OCI-LY1 (cell line): ENCODE measurements around the gene CYP2F1.

Experiments
- H2AFZ ChIP-seq: fragments of 200-600 bp; sonication (generic), shearing (Covaris generic); 2 replicates; pipeline ENCODE4 v1.6.0; 2014; ENCODE audit warnings: antibody characterized with exemption, mild to moderate bottlenecking, low read length
- H3F3A ChIP-seq: fragments of 200-600 bp; sonication (generic), shearing (Covaris generic); 2 replicates; pipeline ENCODE4 v1.6.0; 2014; ENCODE audit warnings: mild to moderate bottlenecking, antibody characterized with exemption, low read length, moderate library complexity; ENCODE audit not compliant: insufficient read depth
- H3K27ac ChIP-seq: fragments of 200-600 bp; sonication (generic); 2 replicates; pipeline ENCODE4 v1.5.1; 2014; ENCODE audit warnings: low read length, mixed run types, mild to moderate bottlenecking, low read depth; ENCODE audit not compliant: poor library complexity, severe bottlenecking
- H3K27me3 ChIP-seq: fragments of 200-600 bp; sonication (generic); 2 replicates; pipeline ENCODE4 v1.6.0; 2014; ENCODE audit warnings: antibody characterized with exemption, mild to moderate bottlenecking, low read length, moderate library complexity; ENCODE audit not compliant: insufficient read depth
- H3K36me3 ChIP-seq: fragments of 200-600 bp; sonication (generic); 2 replicates; pipeline ENCODE4 v1.6.1; 2014; ENCODE audit warnings: mild to moderate bottlenecking, antibody characterized with exemption, low read length, moderate library complexity, mixed read lengths; ENCODE audit not compliant: insufficient read depth
- H3K4me1 ChIP-seq: fragments of 200-600 bp; sonication (generic); 2 replicates; pipeline ENCODE4 v1.5.1; 2014; ENCODE audit warnings: mild to moderate bottlenecking, low read length, moderate library complexity; ENCODE audit not compliant: insufficient read depth, severe bottlenecking
- H3K4me2 ChIP-seq: fragments of 200-600 bp; sonication (generic), shearing (Covaris generic); 2 replicates; pipeline ENCODE4 v1.6.1; 2014; ENCODE audit warnings: low read length
- H3K4me3 ChIP-seq: fragments of 200-600 bp; sonication (generic); 2 replicates; pipeline ENCODE4 v1.5.1; 2014; ENCODE audit warnings: low read length, low read depth, mild to moderate bottlenecking, mixed read lengths; ENCODE audit not compliant: poor library complexity, severe bottlenecking
- H3K79me2 ChIP-seq: fragments of 200-600 bp; shearing (Covaris generic); 2 replicates; pipeline ENCODE4 v1.6.1; 2016; ENCODE audit warnings: mixed run types, low read length, mixed read lengths; ENCODE audit not compliant: insufficient read depth
- H3K9ac ChIP-seq: fragments of 200-600 bp; sonication (generic), shearing (Covaris generic); 2 replicates; pipeline ENCODE4 v1.6.1; 2014; ENCODE audit warnings: mild to moderate bottlenecking, low read length, mixed read lengths
- H3K9me2 ChIP-seq: fragments of 200-600 bp; sonication (generic), shearing (Covaris generic); 2 replicates; pipeline ENCODE4 v1.6.1; 2014; ENCODE audit warnings: low read depth, mild to moderate bottlenecking, low read length, mixed read lengths
- H3K9me3 ChIP-seq: fragments of 200-600 bp; shearing (Covaris generic); 2 replicates; pipeline ENCODE4 v1.6.1; 2014; ENCODE audit warnings: low read length, mixed read lengths
- H4K20me1 ChIP-seq: fragments of 200-600 bp; sonication (generic), shearing (Covaris generic); 2 replicates; pipeline ENCODE4 v1.6.0; 2016; ENCODE audit warnings: mild to moderate bottlenecking, low read length; ENCODE audit not compliant: insufficient read depth
- EZH2 ChIP-seq: fragments of 200-600 bp; sonication (generic), shearing (Covaris generic); IDR thresholded peaks from 2 replicates; pipeline ENCODE4 v1.8.0; 2017; ENCODE audit warnings: borderline replicate concordance, mixed run types, mild to moderate bottlenecking, antibody characterized with exemption, low read length, moderate library complexity, mixed read lengths
- TF ChIP-seq, protein P1 (sequence below): fragments of 200-600 bp; sonication (generic), shearing (Covaris generic); IDR thresholded peaks from 2 replicates; pipeline ENCODE4 v1.5.1; 2017; ENCODE audit warnings: mild to moderate bottlenecking, antibody characterized with exemption, low read length, moderate library complexity, mixed read lengths

CYP2F1 gene

DNA sequence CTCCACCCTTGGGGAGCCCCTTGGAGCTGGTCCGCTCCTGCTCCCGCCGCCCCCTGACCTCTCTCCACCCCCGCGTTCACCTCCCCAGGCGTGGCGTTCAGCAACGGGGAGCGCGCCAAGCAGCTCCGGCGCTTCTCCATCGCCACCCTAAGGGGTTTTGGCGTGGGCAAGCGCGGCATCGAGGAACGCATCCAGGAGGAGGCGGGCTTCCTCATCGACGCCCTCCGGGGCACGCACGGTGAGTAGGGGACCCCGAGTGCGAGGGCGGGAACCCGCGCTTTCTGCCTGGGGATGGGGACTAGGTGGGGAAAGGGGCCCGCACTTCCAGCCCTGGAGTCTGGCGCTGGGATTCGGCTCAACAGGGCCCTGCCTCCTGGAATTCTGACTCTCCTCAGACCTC is 24.3 kb upstream of the CYP2F1 start:
- H3K27ac ChIP-seq, result no peak overlapping the region
- no peak overlapping the region for H3K9ac ChIP-seq
- no peaks in the 10 kb centered on the region for H3K79me2 ChIP-seq
- H3F3A ChIP-seq, result no peaks in the 10 kb centered on the region
- TF ChIP-seq, protein P1, sequence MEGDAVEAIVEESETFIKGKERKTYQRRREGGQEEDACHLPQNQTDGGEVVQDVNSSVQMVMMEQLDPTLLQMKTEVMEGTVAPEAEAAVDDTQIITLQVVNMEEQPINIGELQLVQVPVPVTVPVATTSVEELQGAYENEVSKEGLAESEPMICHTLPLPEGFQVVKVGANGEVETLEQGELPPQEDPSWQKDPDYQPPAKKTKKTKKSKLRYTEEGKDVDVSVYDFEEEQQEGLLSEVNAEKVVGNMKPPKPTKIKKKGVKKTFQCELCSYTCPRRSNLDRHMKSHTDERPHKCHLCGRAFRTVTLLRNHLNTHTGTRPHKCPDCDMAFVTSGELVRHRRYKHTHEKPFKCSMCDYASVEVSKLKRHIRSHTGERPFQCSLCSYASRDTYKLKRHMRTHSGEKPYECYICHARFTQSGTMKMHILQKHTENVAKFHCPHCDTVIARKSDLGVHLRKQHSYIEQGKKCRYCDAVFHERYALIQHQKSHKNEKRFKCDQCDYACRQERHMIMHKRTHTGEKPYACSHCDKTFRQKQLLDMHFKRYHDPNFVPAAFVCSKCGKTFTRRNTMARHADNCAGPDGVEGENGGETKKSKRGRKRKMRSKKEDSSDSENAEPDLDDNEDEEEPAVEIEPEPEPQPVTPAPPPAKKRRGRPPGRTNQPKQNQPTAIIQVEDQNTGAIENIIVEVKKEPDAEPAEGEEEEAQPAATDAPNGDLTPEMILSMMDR, result no peak
- no peak for TF ChIP-seq EZH2
- no peaks in the 10 kb centered on the region for H3K36me3 ChIP-seq
- no peaks in the 10 kb centered on the region for H4K20me1 ChIP-seq
- H3K4me3 ChIP-seq, result no peak overlapping the region
- no peak overlapping the region for H2AFZ ChIP-seq
- H3K9me2 ChIP-seq, result no peaks in the 10 kb centered on the region
- no peaks in the 10 kb centered on the region for H3K4me1 ChIP-seq
- H3K9me3 ChIP-seq, result no peaks in the 10 kb centered on the region
- H3K4me2 ChIP-seq, result no peak overlapping the region
- no peaks in the 10 kb centered on the region for H3K27me3 ChIP-seq

DNA sequence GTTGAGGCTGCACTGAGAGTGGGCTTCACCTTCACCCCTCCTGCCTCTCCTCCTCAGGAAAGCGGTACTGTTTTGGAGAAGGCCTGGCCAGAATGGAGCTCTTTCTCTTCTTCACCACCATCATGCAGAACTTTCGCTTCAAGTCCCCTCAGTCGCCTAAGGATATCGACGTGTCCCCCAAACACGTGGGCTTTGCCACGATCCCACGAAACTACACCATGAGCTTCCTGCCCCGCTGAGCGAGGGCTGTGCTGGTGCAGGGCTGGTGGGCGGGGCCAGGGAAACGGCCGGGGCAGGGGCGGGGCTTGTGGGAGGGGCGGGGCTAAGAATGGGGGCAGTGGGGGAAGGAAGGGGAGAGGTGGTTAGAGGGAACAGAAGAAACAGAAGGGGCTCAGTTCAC is 18.5 kb upstream of the CYP2F1 start:
- no peaks in the 10 kb centered on the region for H3K27me3 ChIP-seq
- H3K9me2 ChIP-seq, result no peaks in the 10 kb centered on the region
- no peaks in the 10 kb centered on the region for H3K4me1 ChIP-seq
- no peak overlapping the region for H3K9ac ChIP-seq
- H3K79me2 ChIP-seq, result no peaks in the 10 kb centered on the region
- H2AFZ ChIP-seq, result no peak overlapping the region
- no peak overlapping the region for H3K4me3 ChIP-seq
- H3F3A ChIP-seq, result no peaks in the 10 kb centered on the region
- no peak overlapping the region for H3K27ac ChIP-seq
- TF ChIP-seq, protein P1, result no peak
- no peaks in the 10 kb centered on the region for H3K36me3 ChIP-seq
- no peaks in the 10 kb centered on the region for H3K9me3 ChIP-seq
- no peaks in the 10 kb centered on the region for H4K20me1 ChIP-seq
- no peak overlapping the region for H3K4me2 ChIP-seq

DNA sequence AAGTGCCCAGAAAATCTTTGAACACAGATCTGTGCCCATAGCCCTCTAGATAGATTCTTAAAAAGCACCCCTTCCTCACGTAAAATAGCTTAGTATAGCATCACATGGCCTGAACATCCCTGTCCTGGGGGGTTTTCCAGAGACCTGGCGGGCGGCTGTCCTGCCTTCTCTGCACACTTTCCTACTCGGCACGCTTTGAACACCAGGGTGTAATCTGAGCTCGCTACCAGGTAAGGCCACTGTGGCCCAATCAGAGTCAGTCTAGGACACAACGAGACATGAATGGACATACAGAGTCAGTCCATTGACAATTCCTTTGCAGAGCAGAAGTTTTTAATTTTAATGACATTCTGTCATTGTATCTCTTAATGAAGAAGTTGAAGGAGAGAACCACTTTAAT is 17.9 kb upstream of the CYP2F1 start:
- no peaks in the 10 kb centered on the region for H4K20me1 ChIP-seq
- no peaks in the 10 kb centered on the region for H3K36me3 ChIP-seq
- H3K4me3 ChIP-seq, result no peak overlapping the region
- TF ChIP-seq, protein P1, result no peak
- TF ChIP-seq EZH2, result no peak
- no peak overlapping the region for H3K4me2 ChIP-seq
- no peaks in the 10 kb centered on the region for H3K9me2 ChIP-seq
- no peaks in the 10 kb centered on the region for H3K79me2 ChIP-seq
- H2AFZ ChIP-seq, result no peak overlapping the region
- H3K4me1 ChIP-seq, result no peaks in the 10 kb centered on the region
- H3K9me3 ChIP-seq, result no peaks in the 10 kb centered on the region
- H3F3A ChIP-seq, result no peaks in the 10 kb centered on the region
- H3K27ac ChIP-seq, result no peak overlapping the region
- no peak overlapping the region for H3K9ac ChIP-seq
- H3K27me3 ChIP-seq, result no peaks in the 10 kb centered on the region
